Gastrocnemius medialis (tissue), 4 donors: ENCODE measurements around the gene CFL2. TPM values are rescaled to one million over a fixed set of nuclear protein-coding genes. Genes with fewer than 3 reads are reported as not detected.

Experiments
- ATAC-seq, 2 donors: fragments of 150-250 bp; one replicate each; pipeline ENCODE4 v1.9.1; 2016
- DNase-seq, 2 donors: peaks; one replicate each; pipeline ENCODE4 v3.0.0-alpha.2; 2019
- H3K27ac ChIP-seq, 4 donors: fragments of 200-600 bp; sonication (generic); 1 replicate in 1 of 4; 2 replicates in 3 of 4; pipeline ENCODE4 v1.5.1; 2016 to 2018; ENCODE audit warnings: mild to moderate bottlenecking in 2 of 4, moderate library complexity in 1 of 4
- H3K27me3 ChIP-seq, 3 donors: fragments of 200-600 bp; sonication (generic) in 2 of 3; 1 replicate in 1 of 3; 2 replicates in 2 of 3; pipeline versions ENCODE4 v1.5.1 to v1.6.0; 2016 to 2019; ENCODE audit warnings: mild to moderate bottlenecking in 1 of 3, moderate library complexity in 1 of 3
- H3K36me3 ChIP-seq, 2 donors: fragments of 200-600 bp; sonication (generic) in 1 of 2; one replicate each; pipeline ENCODE4 v1.5.1; 2017 to 2018
- H3K4me1 ChIP-seq, 2 donors: fragments of 200-600 bp; sonication (generic) in 1 of 2; one replicate each; pipeline ENCODE4 v1.5.1; 2016 to 2017; ENCODE audit warnings: mild to moderate bottlenecking in 2 of 2
- H3K4me3 ChIP-seq, 4 donors: fragments of 200-600 bp; sonication (generic) in 3 of 4; 1 replicate in 1 of 4; 2 replicates in 3 of 4; pipeline ENCODE4 v1.5.1; 2016 to 2019; ENCODE audit warnings: mild to moderate bottlenecking in 2 of 4
- H3K9me3 ChIP-seq, 3 donors: fragments of 200-600 bp; sonication (generic) in 2 of 3; 1 replicate in 1 of 3; 2 replicates in 2 of 3; pipeline ENCODE4 v1.5.1; 2016 to 2019
- POLR2A ChIP-seq, 2 donors: fragments of 450-650 bp; IDR thresholded peaks; one replicate each; pipeline ENCODE4 v1.6.1; 2017; ENCODE audit warnings: antibody characterized with exemption in 2 of 2, mild to moderate bottlenecking in 2 of 2, moderate library complexity in 2 of 2
- in situ Hi-C, 4 donors: fragments of 200-750 bp; cut with MboI; loops; one replicate each; pipeline versions ENCODE4 v1.15.0 to v1.8.0; 2017; ENCODE audit warnings: low sequenced_read_pairs in 4 of 4
- intact Hi-C: fragments of 100-400 bp; cut with DNase I; formaldehyde crosslinking; loops from one replicate; pipeline ENCODE4 v1.15.1; 2023; ENCODE audit warnings: low total_unique reads
- total RNA-seq, 4 donors: library from RNA; depleted of rRNA; stranded (reverse); fragments of >200 nt; gene quantifications; one replicate each; pipeline versions ENCODE4 v1.1.0 to v1.2.3, GENCODE V29; 2016
- TF ChIP-seq, protein P1 (sequence below), 5 experiments: fragments of 450-650 bp in 3 of 5; fragments of 200-600 bp in 2 of 5; sonication (generic) in 2 of 5; IDR thresholded peaks in 4 of 5; conservative IDR thresholded peaks in 1 of 5; 1 replicate in 4 of 5; 2 replicates in 1 of 5; pipeline ENCODE4 v1.5.1; 2016 to 2019; ENCODE audit warnings: antibody characterized with exemption in 5 of 5, mild to moderate bottlenecking in 3 of 5, moderate library complexity in 3 of 5

Gene CFL2
- total RNA-seq, 4 donors from 2014 or later = 331 to 434 (median 371) TPM

DNA sequence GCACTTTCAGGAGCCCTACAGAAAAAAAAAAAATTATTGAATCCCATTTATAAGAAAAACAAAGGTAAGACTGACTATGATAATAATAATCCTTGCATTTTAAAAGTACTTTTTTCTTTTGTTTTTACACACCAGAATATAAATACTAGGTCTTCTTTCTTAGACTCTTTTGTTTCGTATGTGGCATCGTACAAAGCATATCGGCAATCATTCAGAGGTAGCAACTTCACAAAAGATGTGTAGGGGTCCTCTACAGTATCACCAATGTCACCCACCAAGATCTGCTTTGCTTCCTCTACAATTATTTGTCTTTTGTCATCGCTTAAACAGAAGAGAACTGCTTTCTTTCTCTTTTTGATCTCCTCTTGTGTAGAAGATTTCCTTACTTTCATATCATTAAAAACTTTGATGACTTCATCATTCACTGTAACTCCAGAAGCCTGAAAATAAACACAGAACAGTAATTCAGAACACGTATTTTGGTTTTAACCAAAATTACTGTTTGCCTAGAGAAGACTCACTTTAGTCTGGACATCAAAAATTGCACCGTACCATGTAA lies 1.2 kb downstream of the CFL2 start:
- intact Hi-C loops = loop anchor here (2.0 to 10.0 kb wide), 4 partner anchors 176 to 692 kb away; partner anchors contain the start of genes EAPP, NFKBIA, PPP2R3C and PRORP
- H3K9me3 ChIP-seq = no peaks in the 10 kb centered on the region
- H3K36me3 ChIP-seq = peaks cover 0 to 10% of the 10 kb centered on the region in 2 donors
- ATAC-seq = no peak
- TF ChIP-seq, protein P1, sequence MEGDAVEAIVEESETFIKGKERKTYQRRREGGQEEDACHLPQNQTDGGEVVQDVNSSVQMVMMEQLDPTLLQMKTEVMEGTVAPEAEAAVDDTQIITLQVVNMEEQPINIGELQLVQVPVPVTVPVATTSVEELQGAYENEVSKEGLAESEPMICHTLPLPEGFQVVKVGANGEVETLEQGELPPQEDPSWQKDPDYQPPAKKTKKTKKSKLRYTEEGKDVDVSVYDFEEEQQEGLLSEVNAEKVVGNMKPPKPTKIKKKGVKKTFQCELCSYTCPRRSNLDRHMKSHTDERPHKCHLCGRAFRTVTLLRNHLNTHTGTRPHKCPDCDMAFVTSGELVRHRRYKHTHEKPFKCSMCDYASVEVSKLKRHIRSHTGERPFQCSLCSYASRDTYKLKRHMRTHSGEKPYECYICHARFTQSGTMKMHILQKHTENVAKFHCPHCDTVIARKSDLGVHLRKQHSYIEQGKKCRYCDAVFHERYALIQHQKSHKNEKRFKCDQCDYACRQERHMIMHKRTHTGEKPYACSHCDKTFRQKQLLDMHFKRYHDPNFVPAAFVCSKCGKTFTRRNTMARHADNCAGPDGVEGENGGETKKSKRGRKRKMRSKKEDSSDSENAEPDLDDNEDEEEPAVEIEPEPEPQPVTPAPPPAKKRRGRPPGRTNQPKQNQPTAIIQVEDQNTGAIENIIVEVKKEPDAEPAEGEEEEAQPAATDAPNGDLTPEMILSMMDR (IDR thresholded peaks at IDR 0.05 in 4 of 5, conservative IDR thresholded peaks at IDR 0.05 in 1 of 5) = no peak
- no peak for TF ChIP-seq POLR2A (IDR thresholded peaks at IDR 0.05)
- no peaks in the 10 kb centered on the region for H3K27me3 ChIP-seq
- peak overlapping the region; percentile 96 to 100 (median 98) for H3K27ac ChIP-seq
- peaks cover 44 to 57% of the 10 kb centered on the region in 2 donors for H3K4me1 ChIP-seq
- H3K4me3 ChIP-seq = peak overlapping the region; percentile 74 to 97 (median 94)
- in situ Hi-C loops = loop anchor here in 1 of 4 donors (25.0 kb wide), 1 partner anchor 699 kb away; the partner anchor contains the start of gene NFKBIA
- DNase-seq = no peak

DNA sequence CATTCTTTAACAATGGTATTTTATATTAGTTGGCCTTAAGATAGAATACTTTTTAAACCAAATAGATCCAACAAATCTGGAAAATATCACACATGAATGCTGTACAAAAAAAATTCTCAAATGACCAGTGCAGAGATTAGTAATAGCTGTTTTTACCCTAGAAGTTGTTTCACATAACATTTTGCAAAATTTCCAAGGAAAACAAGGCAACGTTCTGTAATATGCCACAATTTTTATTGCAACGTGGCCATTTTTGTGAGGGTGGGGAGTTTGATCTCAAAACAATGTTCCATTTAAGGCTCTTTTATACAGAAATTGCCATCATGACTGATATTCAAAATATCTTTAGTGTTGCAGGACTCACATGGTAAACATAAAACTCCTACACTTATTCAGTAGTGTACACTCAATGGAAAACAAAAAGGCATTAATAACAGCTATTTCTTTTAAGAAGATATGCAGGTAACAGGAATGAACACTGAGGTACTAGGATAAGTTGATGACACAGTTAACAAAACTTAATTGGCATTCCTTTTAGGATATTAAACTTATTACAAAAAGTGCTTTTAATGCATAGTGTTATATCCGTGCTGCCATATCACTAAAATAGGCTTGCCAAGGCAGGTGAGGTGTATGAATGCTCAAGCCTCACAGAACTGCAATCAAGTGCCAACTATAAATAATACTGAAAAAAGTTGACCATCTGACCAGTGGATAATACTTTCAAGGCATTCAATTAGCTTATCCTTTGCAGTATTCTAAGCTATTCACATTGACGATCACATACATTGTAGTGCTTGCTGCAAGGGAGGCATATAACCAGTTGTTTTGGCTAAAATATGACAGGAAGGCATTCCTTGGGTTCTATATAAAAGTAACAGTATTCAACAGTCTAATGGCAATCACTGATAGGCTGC lies 2.3 kb downstream of the CFL2 start:
- Histone ChIP-seq H3K36me3 (peaks cover 0 to 10% of the 10 kb centered on the region in 2 donors), H3K27me3 (no peaks in the 10 kb centered on the region), H3K4me3 (peak overlapping the region; percentile 74 to 97 (median 94)), H3K27ac (peak overlapping the region; percentile 96 to 100 (median 98)), H3K4me1 (peaks cover 54 to 62% of the 10 kb centered on the region in 2 donors), H3K9me3 (no peaks in the 10 kb centered on the region)
- intact Hi-C loops = loop anchor here (2.0 to 10.0 kb wide), 4 partner anchors 175 to 693 kb away; partner anchors contain the start of genes EAPP, NFKBIA, PPP2R3C and PRORP
- no peak for ATAC-seq
- in situ Hi-C loops = loop anchor here in 1 of 4 donors (25.0 kb wide), 1 partner anchor 700 kb away; the partner anchor contains the start of gene NFKBIA
- DNase-seq = no peak
- TF ChIP-seq POLR2A (IDR thresholded peaks at IDR 0.05) = no peak
- TF ChIP-seq, protein P1 (IDR thresholded peaks at IDR 0.05 in 4 of 5, conservative IDR thresholded peaks at IDR 0.05 in 1 of 5) = no peak

DNA sequence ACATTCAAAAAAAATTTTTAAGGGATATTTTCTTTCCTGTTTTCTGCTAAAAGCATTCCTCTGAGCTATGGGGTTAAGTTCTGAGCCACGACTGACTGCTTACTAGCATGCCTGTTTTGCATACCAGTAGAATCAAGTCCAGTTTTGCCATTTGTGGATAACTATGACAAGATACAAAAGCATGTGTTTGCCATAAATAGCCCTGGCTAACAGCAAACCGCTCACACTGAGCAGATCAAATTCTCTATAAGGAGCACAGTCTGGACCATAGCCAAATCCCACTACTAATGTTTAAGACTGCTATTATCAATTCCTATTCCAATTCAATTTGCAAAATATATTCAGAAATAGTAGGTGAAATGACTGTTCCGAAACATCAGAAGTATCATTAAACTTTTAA lies 3.2 kb downstream of the CFL2 start:
- DNase-seq (peak; percentile 53 to 67), ATAC-seq (peak; percentile 72 to 80)
- intact Hi-C loops = loop anchor here (5.0 to 10.0 kb wide), 3 partner anchors 174 to 411 kb away; partner anchors contain the start of genes EAPP, PPP2R3C, PRORP and SPTSSA

DNA sequence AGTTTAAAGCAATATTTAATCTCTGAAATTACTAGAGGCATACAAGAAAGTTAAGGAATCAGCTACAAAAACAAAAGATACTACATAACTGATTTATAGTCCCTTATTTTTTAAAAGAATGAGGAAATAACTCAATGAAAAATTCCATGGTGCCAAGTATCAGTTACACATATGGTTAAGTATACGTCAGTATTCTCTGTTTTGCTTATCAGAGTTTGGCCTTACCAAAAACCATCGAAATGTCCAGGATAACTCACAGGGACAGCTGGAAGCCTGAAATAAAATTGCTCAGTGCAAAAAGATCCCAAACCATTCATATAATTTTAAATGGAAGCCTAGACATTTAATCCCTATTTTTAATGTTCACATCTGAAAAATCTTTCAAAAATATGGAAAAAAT lies 3.6 kb downstream of the CFL2 start:
- in situ Hi-C loops = loop anchor here in 1 of 4 donors (25.0 kb wide), 1 partner anchor 702 kb away; the partner anchor contains the start of gene NFKBIA

More for the DNA sequence above, 3.2 kb downstream of the CFL2 start:
- Histone ChIP-seq H3K4me3 (peak overlapping the region; percentile 38 to 97 (median 84)), H3K36me3 (peaks cover 0 to 10% of the 10 kb centered on the region in 2 donors), H3K27me3 (no peaks in the 10 kb centered on the region), H3K27ac (peak overlapping the region; percentile 96 to 100 (median 98)), H3K9me3 (no peaks in the 10 kb centered on the region), H3K4me1 (peaks cover 54 to 62% of the 10 kb centered on the region in 2 donors)
- in situ Hi-C loops = loop anchor here in 1 of 4 donors (25.0 kb wide), 1 partner anchor 701 kb away; the partner anchor contains the start of gene NFKBIA
- TF ChIP-seq POLR2A (IDR thresholded peaks at IDR 0.05) = peak in 1 of 2 donors; percentile 55
- TF ChIP-seq, protein P1 (IDR thresholded peaks at IDR 0.05 in 4 of 5, conservative IDR thresholded peaks at IDR 0.05 in 1 of 5) = no peak

More for the DNA sequence above, 3.6 kb downstream of the CFL2 start:
- no peak for DNase-seq
- TF ChIP-seq POLR2A (IDR thresholded peaks at IDR 0.05) = no peak
- TF ChIP-seq, protein P1 (IDR thresholded peaks at IDR 0.05 in 4 of 5, conservative IDR thresholded peaks at IDR 0.05 in 1 of 5) = no peak
- H3K9me3 ChIP-seq = no peaks in the 10 kb centered on the region
- no peak for ATAC-seq
- intact Hi-C loops = loop anchor here (5.0 to 10.0 kb wide), 3 partner anchors 173 to 412 kb away; partner anchors contain the start of genes EAPP, PPP2R3C, PRORP and SPTSSA
- H3K36me3 ChIP-seq = peaks cover 0 to 10% of the 10 kb centered on the region in 2 donors
- H3K4me3 ChIP-seq = peak overlapping the region; percentile 38 to 97 (median 84)
- H3K4me1 ChIP-seq = peaks cover 54 to 62% of the 10 kb centered on the region in 2 donors
- peak overlapping the region; percentile 96 to 100 (median 98) for H3K27ac ChIP-seq
- no peaks in the 10 kb centered on the region for H3K27me3 ChIP-seq
